Measurements from ENCODE around the gene CORO2B.

DNA sequence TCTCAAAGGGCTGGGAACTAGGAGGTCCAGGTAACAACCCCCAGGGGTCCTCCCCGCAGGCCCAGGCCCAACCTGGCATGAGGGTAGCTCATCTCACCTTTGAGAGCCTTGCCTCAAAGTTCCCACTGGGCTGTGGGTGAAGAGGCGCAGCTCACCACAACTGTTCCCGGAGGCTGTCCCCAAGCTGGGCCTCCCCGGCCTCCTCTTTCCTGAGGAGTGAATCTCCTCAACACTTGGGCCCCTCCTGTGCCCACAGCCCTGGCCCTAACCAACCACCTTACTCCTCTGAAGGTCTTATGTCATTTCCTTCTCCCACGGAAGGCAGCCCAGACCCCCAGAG lies 27.5 kb upstream of the CORO2B start:
- TF ChIP-seq, protein P1, sequence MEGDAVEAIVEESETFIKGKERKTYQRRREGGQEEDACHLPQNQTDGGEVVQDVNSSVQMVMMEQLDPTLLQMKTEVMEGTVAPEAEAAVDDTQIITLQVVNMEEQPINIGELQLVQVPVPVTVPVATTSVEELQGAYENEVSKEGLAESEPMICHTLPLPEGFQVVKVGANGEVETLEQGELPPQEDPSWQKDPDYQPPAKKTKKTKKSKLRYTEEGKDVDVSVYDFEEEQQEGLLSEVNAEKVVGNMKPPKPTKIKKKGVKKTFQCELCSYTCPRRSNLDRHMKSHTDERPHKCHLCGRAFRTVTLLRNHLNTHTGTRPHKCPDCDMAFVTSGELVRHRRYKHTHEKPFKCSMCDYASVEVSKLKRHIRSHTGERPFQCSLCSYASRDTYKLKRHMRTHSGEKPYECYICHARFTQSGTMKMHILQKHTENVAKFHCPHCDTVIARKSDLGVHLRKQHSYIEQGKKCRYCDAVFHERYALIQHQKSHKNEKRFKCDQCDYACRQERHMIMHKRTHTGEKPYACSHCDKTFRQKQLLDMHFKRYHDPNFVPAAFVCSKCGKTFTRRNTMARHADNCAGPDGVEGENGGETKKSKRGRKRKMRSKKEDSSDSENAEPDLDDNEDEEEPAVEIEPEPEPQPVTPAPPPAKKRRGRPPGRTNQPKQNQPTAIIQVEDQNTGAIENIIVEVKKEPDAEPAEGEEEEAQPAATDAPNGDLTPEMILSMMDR (IDR thresholded peaks at IDR 0.05) = no peak
- TF ChIP-seq POLR2AphosphoS5 (IDR thresholded peaks at IDR 0.05) = no peak
- TF ChIP-seq POLR2A (IDR thresholded peaks at IDR 0.05) = no peak
- TF ChIP-seq EP300 (IDR thresholded peaks at IDR 0.05) = no peak
